ENCODE results near the gene ETS2.

DNA sequence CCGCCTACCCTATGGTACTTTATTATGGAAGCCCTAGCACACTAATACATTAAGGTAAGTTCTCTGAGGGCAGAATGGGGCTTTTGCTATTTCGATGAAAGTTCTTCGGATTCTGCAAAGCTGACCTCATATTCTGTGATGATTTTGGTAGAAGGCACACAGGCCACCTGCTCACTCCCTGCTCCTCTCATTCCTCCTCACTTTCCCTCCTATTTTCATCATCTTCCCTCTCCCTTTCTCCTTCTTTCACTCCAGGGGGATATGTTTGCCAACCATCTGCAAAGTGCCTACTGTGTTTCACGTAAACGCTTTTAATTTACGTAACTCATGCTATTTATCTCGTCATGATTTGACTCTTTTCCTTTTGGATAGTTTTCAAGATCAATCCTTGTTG lies 45.0 kb upstream of the ETS2 start:
- TF ChIP-seq, protein P1, sequence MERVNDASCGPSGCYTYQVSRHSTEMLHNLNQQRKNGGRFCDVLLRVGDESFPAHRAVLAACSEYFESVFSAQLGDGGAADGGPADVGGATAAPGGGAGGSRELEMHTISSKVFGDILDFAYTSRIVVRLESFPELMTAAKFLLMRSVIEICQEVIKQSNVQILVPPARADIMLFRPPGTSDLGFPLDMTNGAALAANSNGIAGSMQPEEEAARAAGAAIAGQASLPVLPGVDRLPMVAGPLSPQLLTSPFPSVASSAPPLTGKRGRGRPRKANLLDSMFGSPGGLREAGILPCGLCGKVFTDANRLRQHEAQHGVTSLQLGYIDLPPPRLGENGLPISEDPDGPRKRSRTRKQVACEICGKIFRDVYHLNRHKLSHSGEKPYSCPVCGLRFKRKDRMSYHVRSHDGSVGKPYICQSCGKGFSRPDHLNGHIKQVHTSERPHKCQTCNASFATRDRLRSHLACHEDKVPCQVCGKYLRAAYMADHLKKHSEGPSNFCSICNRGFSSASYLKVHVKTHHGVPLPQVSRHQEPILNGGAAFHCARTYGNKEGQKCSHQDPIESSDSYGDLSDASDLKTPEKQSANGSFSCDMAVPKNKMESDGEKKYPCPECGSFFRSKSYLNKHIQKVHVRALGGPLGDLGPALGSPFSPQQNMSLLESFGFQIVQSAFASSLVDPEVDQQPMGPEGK (CRISPR knock-in tag; IDR thresholded peaks at IDR 0.05; ENCODE audit: borderline replicate concordance): no peak
- TF ChIP-seq ZFP30 (CRISPR knock-in tag; IDR thresholded peaks at IDR 0.05) (no peak), ZFP3 (CRISPR knock-in tag; IDR thresholded peaks at IDR 0.05) (no peak), ISL1 (CRISPR knock-in tag; IDR thresholded peaks at IDR 0.05) (no peak), BACH2 (CRISPR knock-in tag; IDR thresholded peaks at IDR 0.05; ENCODE audit: borderline replicate concordance) (no peak), ZNF70 (CRISPR knock-in tag; IDR thresholded peaks at IDR 0.05) (no peak), RARB (CRISPR knock-in tag; IDR thresholded peaks at IDR 0.05) (no peak)
- TF ChIP-seq, protein P2, sequence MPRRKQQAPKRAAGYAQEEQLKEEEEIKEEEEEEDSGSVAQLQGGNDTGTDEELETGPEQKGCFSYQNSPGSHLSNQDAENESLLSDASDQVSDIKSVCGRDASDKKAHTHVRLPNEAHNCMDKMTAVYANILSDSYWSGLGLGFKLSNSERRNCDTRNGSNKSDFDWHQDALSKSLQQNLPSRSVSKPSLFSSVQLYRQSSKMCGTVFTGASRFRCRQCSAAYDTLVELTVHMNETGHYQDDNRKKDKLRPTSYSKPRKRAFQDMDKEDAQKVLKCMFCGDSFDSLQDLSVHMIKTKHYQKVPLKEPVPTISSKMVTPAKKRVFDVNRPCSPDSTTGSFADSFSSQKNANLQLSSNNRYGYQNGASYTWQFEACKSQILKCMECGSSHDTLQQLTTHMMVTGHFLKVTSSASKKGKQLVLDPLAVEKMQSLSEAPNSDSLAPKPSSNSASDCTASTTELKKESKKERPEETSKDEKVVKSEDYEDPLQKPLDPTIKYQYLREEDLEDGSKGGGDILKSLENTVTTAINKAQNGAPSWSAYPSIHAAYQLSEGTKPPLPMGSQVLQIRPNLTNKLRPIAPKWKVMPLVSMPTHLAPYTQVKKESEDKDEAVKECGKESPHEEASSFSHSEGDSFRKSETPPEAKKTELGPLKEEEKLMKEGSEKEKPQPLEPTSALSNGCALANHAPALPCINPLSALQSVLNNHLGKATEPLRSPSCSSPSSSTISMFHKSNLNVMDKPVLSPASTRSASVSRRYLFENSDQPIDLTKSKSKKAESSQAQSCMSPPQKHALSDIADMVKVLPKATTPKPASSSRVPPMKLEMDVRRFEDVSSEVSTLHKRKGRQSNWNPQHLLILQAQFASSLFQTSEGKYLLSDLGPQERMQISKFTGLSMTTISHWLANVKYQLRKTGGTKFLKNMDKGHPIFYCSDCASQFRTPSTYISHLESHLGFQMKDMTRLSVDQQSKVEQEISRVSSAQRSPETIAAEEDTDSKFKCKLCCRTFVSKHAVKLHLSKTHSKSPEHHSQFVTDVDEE (CRISPR knock-in tag; IDR thresholded peaks at IDR 0.05): no peak
- TF ChIP-seq, protein P3, sequence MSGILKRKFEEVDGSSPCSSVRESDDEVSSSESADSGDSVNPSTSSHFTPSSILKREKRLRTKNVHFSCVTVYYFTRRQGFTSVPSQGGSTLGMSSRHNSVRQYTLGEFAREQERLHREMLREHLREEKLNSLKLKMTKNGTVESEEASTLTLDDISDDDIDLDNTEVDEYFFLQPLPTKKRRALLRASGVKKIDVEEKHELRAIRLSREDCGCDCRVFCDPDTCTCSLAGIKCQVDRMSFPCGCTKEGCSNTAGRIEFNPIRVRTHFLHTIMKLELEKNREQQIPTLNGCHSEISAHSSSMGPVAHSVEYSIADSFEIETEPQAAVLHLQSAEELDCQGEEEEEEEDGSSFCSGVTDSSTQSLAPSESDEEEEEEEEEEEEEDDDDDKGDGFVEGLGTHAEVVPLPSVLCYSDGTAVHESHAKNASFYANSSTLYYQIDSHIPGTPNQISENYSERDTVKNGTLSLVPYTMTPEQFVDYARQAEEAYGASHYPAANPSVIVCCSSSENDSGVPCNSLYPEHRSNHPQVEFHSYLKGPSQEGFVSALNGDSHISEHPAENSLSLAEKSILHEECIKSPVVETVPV (CRISPR knock-in tag; IDR thresholded peaks at IDR 0.05): no peak

Data from SK-N-SH treated with all-trans-retinoic acid at 6 μM for 48 hours (cell line).